Prostate gland (tissue), 2 donors: Measurements from ENCODE around the gene GBGT1. TPM values are rescaled to one million over a fixed set of nuclear protein-coding genes. Genes with fewer than 3 reads are reported as not detected.
A peak's percentile ranks its signal among the peaks of the same experiment; 100 is the strongest.

ENCODE experiments used
- DNase-seq: peaks from one replicate; pipeline ENCODE4 v3.0.0-alpha.2; 2019; ENCODE audit warnings: low spot score
- H3K27ac ChIP-seq, 2 donors: fragments of 200-600 bp; sonication (generic); 2 replicates each; pipeline ENCODE4 v1.5.1; 2017 to 2019
- H3K27me3 ChIP-seq: fragments of 200-600 bp; sonication (generic); replicated peaks from 2 replicates; pipeline ENCODE4 v1.5.1; 2019; ENCODE audit not compliant: insufficient read depth
- H3K36me3 ChIP-seq, 2 donors: fragments of 200-600 bp; sonication (generic); 1 replicate in 1 of 2; 2 replicates in 1 of 2; pipeline versions ENCODE4 v1.5.1 to v1.8.1; 2017 to 2019
- H3K4me1 ChIP-seq: fragments of 200-600 bp; sonication (generic); replicated peaks from 2 replicates; pipeline ENCODE4 v1.5.1; 2019
- H3K4me3 ChIP-seq, 2 donors: fragments of 200-600 bp; sonication (generic); 2 replicates each; pipeline ENCODE4 v1.5.1; 2017 to 2019
- H3K9me3 ChIP-seq: fragments of 200-600 bp; sonication (generic); 2 replicates; pipeline ENCODE4 v1.5.1; 2017
- CTCF ChIP-seq, 4 experiments: fragments of 200-600 bp in 2 of 4; fragments of 450-650 bp in 2 of 4; sonication (generic) in 2 of 4; IDR thresholded peaks; 1 replicate in 3 of 4; 2 replicates in 1 of 4; pipeline ENCODE4 v1.5.1; 2016 to 2019; ENCODE audit warnings: antibody characterized with exemption in 4 of 4, mild to moderate bottlenecking in 2 of 4, moderate library complexity in 2 of 4
- POLR2A ChIP-seq: fragments of 450-650 bp; IDR thresholded peaks from one replicate; pipeline ENCODE4 v1.6.1; 2016; ENCODE audit warnings: antibody characterized with exemption, mild to moderate bottlenecking
- POLR2AphosphoS5 ChIP-seq: sonication (generic); formaldehyde crosslinking; IDR thresholded peaks from one replicate; pipeline ENCODE4 v1.6.1; 2017; ENCODE audit warnings: antibody characterized with exemption
- WGBS: methylation state at CpG from one replicate; pipeline ENCODE4 v1.1.5; 2018; 5-methylcytosine and 5-hydroxymethylcytosine counted together
- intact Hi-C: fragments of 100-400 bp; cut with DNase I; formaldehyde crosslinking; loops from one replicate; pipeline ENCODE4 v1.14.2; 2022
- total RNA-seq, 2 donors: library from RNA; depleted of rRNA; stranded (reverse); fragments of >200 nt; gene quantifications; one replicate each; pipeline ENCODE4 v1.1.0, GENCODE V29; 2016

Gene GBGT1
- total RNA-seq, 2 donors from 2014 or later: 10.7 to 14.0 TPM

DNA sequence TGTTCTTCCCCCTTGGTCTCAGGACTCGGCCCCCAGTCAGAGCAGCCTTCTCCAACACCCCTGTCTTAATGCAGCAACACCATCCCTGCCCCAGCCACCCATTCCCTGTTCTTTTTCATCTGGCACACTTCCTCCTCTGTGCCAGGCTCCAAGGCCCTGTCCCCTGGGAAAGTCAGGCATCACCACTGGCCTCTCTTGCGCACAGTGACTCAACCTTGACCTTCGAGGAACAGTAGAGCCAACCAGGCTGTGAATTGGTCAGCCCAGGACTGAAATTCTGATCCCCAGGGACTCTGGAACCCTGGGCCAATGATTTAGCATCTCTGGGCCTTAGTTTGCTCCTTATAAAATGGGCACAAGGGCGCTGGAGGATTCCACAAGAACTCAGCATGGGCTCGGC, 32.2 kb downstream of the GBGT1 start:
- no peaks in the 10 kb centered on the region for H3K27me3 ChIP-seq
- intact Hi-C loops: no loop called here
- no peaks in the 10 kb centered on the region for H3K9me3 ChIP-seq
- WGBS: 91% methylated on average over 5 of the region's 5 CpGs
- H3K4me1 ChIP-seq: peaks cover 50% of the 10 kb centered on the region
- DNase-seq: no peak
- no peak overlapping the region for H3K4me3 ChIP-seq
- no peak overlapping the region for H3K27ac ChIP-seq
- no peak for TF ChIP-seq POLR2AphosphoS5
- no peak for TF ChIP-seq CTCF (IDR thresholded peaks at IDR 0.05)
- no peak for TF ChIP-seq POLR2A
- no peaks in the 10 kb centered on the region for H3K36me3 ChIP-seq

DNA sequence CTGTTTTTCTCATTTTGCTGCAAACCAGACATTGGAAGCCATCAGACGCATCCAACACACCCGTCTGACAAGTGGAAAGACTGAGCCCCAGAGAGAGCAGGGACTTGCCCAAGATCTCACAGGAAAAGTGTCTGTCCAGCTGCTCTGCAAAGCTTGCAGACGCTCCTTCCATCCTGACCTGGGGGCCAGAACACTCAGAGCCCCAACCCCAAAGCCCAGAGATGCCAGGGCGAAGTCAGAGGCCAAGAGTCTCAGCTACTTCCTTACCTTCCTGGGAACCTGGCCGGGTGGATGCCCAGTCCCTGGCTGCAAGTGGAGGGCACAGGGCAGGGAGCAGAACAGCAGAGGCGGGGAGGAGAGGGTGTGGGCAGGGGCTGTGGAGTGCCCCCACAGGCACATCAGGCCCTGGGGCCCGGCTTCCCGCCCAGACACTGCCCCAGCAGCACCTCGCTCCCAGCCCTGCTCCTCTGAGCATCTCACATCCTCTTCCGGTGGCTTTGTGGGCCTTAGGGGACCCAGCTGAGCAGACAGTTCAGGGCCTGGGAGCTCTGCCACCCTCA, 32.9 kb downstream of the GBGT1 start:
- no peaks in the 10 kb centered on the region for H3K36me3 ChIP-seq
- H3K4me1 ChIP-seq: peaks cover 52% of the 10 kb centered on the region
- no peaks in the 10 kb centered on the region for H3K27me3 ChIP-seq
- H3K4me3 ChIP-seq: no peak overlapping the region
- intact Hi-C loops: no loop called here
- TF ChIP-seq POLR2AphosphoS5 (no peak), POLR2A (no peak), CTCF (IDR thresholded peaks at IDR 0.05) (no peak)
- DNase-seq: no peak
- H3K9me3 ChIP-seq: no peaks in the 10 kb centered on the region
- peak overlapping the region in 1 of 2 donors; percentile 3 for H3K27ac ChIP-seq
- 87% methylated on average over 10 of the region's 10 CpGs for WGBS

DNA sequence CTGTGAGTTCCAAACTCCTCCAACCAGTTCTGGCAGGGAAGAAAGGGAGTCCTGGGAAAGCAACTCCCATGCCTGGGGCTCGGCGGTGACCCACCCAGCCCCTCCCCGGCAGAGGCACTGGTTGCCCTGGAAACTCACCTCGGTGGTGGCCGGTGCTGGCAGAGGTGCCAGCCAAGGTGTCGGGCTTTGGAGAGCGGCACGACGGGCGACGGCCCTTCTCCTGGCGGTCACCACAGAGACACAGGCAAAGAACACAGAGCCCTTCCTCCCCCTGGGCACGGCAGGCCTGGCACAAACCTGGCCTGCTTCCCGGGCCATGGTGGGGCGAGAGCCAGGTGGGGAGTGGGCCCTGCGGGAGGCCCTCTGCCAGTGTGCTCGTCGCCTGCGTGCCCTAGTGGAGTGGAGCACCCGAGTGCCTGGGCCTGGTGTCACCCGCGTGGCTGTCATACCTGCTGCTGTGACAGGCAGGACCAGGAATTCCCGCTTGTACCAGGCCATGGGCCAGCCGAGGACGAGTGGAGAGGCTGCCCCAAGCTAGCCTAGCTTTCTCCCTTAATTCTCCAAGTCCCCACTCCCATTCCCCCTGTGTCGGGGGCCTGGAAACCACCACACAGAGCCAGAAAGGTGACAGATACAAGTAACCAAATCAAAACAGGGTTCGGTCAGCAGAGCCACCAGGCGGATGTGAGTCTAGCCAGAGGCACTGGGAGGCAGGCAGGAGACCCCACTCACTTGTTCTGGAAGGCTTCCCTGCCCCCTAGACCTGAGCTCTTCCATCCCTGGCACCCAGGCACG, 34.5 kb downstream of the GBGT1 start:
- no peaks in the 10 kb centered on the region for H3K36me3 ChIP-seq
- H3K27ac ChIP-seq: peak overlapping the region; percentile 50 to 66
- intact Hi-C loops: no loop called here
- TF ChIP-seq POLR2AphosphoS5 (peak; percentile 21), CTCF (IDR thresholded peaks at IDR 0.05) (peak in 1 of 4 experiments; percentile 18), POLR2A (peak; percentile 25)
- 58% methylated on average over 29 of the region's 29 CpGs for WGBS
- no peaks in the 10 kb centered on the region for H3K27me3 ChIP-seq
- H3K9me3 ChIP-seq: no peaks in the 10 kb centered on the region
- H3K4me1 ChIP-seq: peaks cover 39% of the 10 kb centered on the region
- no peak overlapping the region for H3K4me3 ChIP-seq
- DNase-seq: peak; percentile 57

DNA sequence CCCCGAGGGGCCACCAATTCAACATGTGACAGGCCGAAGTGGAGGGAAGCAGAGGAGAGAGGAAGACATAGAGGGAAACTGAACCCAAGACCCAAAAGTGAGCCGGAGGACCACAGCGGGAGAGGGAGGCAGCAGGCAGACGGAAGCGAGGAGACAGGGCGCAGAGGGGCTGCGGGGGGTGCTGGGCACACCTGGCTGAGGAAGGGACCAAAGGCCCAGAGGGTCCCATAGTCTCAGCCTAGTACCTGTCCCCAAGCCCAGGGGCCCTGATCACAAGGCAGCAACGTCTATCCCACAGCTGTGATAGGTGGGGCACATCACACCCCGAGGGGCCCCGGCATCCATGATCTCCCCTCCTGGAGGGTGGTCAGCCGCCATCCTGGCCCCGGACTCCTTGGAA, 35.6 kb downstream of the GBGT1 start:
- Histone ChIP-seq H3K9me3 (no peaks in the 10 kb centered on the region), H3K4me1 (peaks cover 29% of the 10 kb centered on the region), H3K4me3 (no peak overlapping the region), H3K36me3 (no peaks in the 10 kb centered on the region), H3K27me3 (no peaks in the 10 kb centered on the region), H3K27ac (peak overlapping the region; percentile 50 to 66)
- intact Hi-C loops: no loop called here
- DNase-seq: no peak
- no peak for TF ChIP-seq POLR2AphosphoS5
- no peak for TF ChIP-seq CTCF (IDR thresholded peaks at IDR 0.05)
- no peak for TF ChIP-seq POLR2A
- 85% methylated on average over 13 of the region's 13 CpGs for WGBS
